ENCODE data around the gene PSMG1.

DNA sequence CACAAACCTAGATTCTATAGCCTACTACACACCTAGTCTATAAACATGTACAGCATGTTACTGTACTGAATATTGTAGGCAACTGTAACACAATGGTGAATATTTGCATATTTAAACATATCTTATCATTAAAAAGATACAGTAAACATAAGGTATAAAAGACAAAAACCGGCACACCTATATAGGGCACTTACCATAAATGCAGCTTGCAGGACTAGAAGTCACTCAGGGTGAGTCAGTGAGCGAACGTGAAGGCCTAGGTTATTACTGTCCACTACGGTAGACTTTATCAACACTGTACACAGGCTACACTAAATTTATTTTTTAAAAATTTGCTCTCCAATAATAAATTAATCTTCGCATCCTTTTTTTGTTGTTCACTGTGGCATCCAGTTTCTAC lies 13.3 kb downstream of the PSMG1 start:
- TF ChIP-seq POLR2AphosphoS5 (IDR thresholded peaks at IDR 0.05; ENCODE audit: low read depth, low read length), result no peak
- no peak for TF ChIP-seq RAD21 (IDR thresholded peaks at IDR 0.05; ENCODE audit: low read length)
- no peak for TF ChIP-seq JUND (IDR thresholded peaks at IDR 0.05)
- TF ChIP-seq, protein P1, sequence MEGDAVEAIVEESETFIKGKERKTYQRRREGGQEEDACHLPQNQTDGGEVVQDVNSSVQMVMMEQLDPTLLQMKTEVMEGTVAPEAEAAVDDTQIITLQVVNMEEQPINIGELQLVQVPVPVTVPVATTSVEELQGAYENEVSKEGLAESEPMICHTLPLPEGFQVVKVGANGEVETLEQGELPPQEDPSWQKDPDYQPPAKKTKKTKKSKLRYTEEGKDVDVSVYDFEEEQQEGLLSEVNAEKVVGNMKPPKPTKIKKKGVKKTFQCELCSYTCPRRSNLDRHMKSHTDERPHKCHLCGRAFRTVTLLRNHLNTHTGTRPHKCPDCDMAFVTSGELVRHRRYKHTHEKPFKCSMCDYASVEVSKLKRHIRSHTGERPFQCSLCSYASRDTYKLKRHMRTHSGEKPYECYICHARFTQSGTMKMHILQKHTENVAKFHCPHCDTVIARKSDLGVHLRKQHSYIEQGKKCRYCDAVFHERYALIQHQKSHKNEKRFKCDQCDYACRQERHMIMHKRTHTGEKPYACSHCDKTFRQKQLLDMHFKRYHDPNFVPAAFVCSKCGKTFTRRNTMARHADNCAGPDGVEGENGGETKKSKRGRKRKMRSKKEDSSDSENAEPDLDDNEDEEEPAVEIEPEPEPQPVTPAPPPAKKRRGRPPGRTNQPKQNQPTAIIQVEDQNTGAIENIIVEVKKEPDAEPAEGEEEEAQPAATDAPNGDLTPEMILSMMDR (IDR thresholded peaks at IDR 0.05), result no peak
- no peak for TF ChIP-seq GABPA (IDR thresholded peaks at IDR 0.05; ENCODE audit: low read depth)
- TF ChIP-seq, protein P2, sequence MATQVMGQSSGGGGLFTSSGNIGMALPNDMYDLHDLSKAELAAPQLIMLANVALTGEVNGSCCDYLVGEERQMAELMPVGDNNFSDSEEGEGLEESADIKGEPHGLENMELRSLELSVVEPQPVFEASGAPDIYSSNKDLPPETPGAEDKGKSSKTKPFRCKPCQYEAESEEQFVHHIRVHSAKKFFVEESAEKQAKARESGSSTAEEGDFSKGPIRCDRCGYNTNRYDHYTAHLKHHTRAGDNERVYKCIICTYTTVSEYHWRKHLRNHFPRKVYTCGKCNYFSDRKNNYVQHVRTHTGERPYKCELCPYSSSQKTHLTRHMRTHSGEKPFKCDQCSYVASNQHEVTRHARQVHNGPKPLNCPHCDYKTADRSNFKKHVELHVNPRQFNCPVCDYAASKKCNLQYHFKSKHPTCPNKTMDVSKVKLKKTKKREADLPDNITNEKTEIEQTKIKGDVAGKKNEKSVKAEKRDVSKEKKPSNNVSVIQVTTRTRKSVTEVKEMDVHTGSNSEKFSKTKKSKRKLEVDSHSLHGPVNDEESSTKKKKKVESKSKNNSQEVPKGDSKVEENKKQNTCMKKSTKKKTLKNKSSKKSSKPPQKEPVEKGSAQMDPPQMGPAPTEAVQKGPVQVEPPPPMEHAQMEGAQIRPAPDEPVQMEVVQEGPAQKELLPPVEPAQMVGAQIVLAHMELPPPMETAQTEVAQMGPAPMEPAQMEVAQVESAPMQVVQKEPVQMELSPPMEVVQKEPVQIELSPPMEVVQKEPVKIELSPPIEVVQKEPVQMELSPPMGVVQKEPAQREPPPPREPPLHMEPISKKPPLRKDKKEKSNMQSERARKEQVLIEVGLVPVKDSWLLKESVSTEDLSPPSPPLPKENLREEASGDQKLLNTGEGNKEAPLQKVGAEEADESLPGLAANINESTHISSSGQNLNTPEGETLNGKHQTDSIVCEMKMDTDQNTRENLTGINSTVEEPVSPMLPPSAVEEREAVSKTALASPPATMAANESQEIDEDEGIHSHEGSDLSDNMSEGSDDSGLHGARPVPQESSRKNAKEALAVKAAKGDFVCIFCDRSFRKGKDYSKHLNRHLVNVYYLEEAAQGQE (IDR thresholded peaks at IDR 0.05; ENCODE audit: low read depth, low read length), result no peak
- TF ChIP-seq CHD2 (IDR thresholded peaks at IDR 0.05; ENCODE audit: low read length, partially characterized antibody), result no peak
- no peak for TF ChIP-seq MXI1 (IDR thresholded peaks at IDR 0.05; ENCODE audit: low read depth, low read length)
- TF ChIP-seq NFIC (IDR thresholded peaks at IDR 0.05; ENCODE audit: borderline replicate concordance), result no peak
- TF ChIP-seq SMC3 (IDR thresholded peaks at IDR 0.05; ENCODE audit: low read depth, low read length), result no peak
- no peak for TF ChIP-seq EP300 (IDR thresholded peaks at IDR 0.05; ENCODE audit: borderline replicate concordance in 1 of 2, low read depth in 1 of 2, low read length in 1 of 2)
- TF ChIP-seq, protein P3, sequence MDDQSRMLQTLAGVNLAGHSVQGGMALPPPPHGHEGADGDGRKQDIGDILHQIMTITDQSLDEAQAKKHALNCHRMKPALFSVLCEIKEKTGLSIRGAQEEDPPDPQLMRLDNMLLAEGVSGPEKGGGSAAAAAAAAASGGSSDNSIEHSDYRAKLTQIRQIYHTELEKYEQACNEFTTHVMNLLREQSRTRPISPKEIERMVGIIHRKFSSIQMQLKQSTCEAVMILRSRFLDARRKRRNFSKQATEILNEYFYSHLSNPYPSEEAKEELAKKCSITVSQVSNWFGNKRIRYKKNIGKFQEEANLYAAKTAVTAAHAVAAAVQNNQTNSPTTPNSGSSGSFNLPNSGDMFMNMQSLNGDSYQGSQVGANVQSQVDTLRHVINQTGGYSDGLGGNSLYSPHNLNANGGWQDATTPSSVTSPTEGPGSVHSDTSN (IDR thresholded peaks at IDR 0.05), result no peak
- TF ChIP-seq, protein P4, sequence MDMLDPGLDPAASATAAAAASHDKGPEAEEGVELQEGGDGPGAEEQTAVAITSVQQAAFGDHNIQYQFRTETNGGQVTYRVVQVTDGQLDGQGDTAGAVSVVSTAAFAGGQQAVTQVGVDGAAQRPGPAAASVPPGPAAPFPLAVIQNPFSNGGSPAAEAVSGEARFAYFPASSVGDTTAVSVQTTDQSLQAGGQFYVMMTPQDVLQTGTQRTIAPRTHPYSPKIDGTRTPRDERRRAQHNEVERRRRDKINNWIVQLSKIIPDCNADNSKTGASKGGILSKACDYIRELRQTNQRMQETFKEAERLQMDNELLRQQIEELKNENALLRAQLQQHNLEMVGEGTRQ (IDR thresholded peaks at IDR 0.05; ENCODE audit: borderline replicate concordance, low read depth, low read length), result no peak
- no peak for TF ChIP-seq EZH2phosphoT487 (IDR thresholded peaks at IDR 0.05; ENCODE audit: borderline replicate concordance, low read depth)

All from SK-N-SH (cell line).